GM12892 (cell line): Measurements from ENCODE around the gene SPHK2.
"Not testable (repeated sequence)": the region's sequence is repeated elsewhere in the genome, so short reads cannot be mapped to it uniquely, and the experiment has no call there.

Experiments used
- DNase-seq: peaks from one replicate; pipeline ENCODE4 v3.0.0; 2011; ENCODE audit not compliant: insufficient read length
- FAIRE-seq: peaks from 2 replicates; lab custom pipeline; 2011; peaks lifted over from hg19 to GRCh38; lab: Jason Lieb, UNC
- POLR2A ChIP-seq: IDR thresholded peaks from 2 replicates; pipeline ENCODE4 v1.6.1; 2011; ENCODE audit warnings: low read depth, low read length, control low read depth
- POLR2AphosphoS5 ChIP-seq: IDR thresholded peaks from 2 replicates; pipeline ENCODE4 v1.6.1; 2011; ENCODE audit warnings: low read depth, low read length, control low read depth
- TAF1 ChIP-seq: IDR thresholded peaks from 2 replicates; pipeline ENCODE4 v1.6.1; 2011; ENCODE audit warnings: low read depth, mild to moderate bottlenecking, control low read depth, low read length, borderline replicate concordance

Gene SPHK2

DNA sequence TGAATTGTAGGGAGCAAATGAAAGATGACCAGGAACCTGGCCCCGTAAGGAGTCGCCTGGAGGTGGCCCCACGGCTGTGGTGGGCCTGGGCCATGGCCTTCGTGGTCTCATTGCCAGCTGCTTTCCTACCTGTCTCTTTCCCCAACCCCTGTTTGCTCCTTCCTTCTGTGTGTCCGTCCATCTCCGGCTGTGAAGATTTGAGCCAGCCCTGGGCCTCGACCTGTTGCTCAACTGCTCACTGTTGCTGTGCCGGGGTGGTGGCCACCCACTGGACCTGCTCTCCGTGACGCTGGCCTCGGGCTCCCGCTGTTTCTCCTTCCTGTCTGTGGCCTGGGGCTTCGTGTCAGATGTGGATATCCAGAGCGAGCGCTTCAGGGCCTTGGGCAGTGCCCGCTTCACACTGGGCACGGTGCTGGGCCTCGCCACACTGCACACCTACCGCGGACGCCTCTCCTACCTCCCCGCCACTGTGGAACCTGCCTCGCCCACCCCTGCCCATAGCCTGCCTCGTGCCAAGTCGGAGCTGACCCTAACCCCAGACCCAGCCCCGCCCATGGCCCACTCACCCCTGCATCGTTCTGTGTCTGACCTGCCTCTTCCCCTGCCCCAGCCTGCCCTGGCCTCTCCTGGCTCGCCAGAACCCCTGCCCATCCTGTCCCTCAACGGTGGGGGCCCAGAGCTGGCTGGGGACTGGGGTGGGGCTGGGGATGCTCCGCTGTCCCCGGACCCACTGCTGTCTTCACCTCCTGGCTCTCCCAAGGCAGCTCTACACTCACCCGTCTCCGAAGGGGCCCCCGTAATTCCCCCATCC, 9.4 kb downstream of the SPHK2 start:
- TF ChIP-seq POLR2A = no peak
- no peak for TF ChIP-seq TAF1
- TF ChIP-seq POLR2AphosphoS5 = no peak
- no peak for DNase-seq
- FAIRE-seq = no peak

GRCh38 chr19:48629297-48629598, 9.9 kb downstream of the SPHK2 start:
- FAIRE-seq (no peak), DNase-seq (no peak)
- TF ChIP-seq TAF1 (no peak), POLR2AphosphoS5 (no peak), POLR2A (no peak)

DNA sequence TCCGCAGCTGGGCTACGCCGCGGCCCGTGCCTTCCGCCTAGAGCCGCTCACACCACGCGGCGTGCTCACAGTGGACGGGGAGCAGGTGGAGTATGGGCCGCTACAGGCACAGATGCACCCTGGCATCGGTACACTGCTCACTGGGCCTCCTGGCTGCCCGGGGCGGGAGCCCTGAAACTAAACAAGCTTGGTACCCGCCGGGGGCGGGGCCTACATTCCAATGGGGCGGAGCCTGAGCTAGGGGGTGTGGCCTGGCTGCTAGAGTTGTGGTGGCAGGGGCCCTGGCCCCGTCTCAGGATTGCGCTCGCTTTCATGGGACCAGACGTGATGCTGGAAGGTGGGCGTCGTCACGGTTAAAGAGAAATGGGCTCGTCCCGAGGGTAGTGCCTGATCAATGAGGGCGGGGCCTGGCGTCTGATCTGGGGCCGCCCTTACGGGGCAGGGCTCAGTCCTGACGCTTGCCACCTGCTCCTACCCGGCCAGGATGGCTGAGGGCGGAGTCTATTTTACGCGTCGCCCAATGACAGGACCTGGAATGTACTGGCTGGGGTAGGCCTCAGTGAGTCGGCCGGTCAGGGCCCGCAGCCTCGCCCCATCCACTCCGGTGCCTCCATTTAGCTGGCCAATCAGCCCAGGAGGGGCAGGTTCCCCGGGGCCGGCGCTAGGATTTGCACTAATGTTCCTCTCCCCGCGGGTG, 10.4 kb downstream of the SPHK2 start:
- peak; percentile 5 for FAIRE-seq
- no peak for TF ChIP-seq POLR2AphosphoS5
- no peak for TF ChIP-seq TAF1
- no peak; the same call in 1 of the 2 replicates for TF ChIP-seq POLR2A
- DNase-seq = no peak

- DNase-seq = no peak
- no peak for FAIRE-seq
- TF ChIP-seq TAF1 = no peak
Observed at GRCh38 chr19:48630296-48631063, 11.2 kb downstream of the SPHK2 start.

GRCh38 chr19:48631225-48631624, 11.9 kb downstream of the SPHK2 start:
- no peak for TF ChIP-seq POLR2AphosphoS5
- TF ChIP-seq TAF1 = no peak
- TF ChIP-seq POLR2A = no peak
- FAIRE-seq (no peak), DNase-seq (no peak)

- DNase-seq, FAIRE-seq: not testable (repeated sequence)
Observed at GRCh38 chr19:48632286-48632685, 13.0 kb downstream of the SPHK2 start.

- TF ChIP-seq POLR2A (no peak), POLR2AphosphoS5 (no peak), TAF1 (no peak)
- FAIRE-seq = no peak
- DNase-seq = no peak
Observed at GRCh38 chr19:48632692-48633147, 13.4 kb downstream of the SPHK2 start.

DNA sequence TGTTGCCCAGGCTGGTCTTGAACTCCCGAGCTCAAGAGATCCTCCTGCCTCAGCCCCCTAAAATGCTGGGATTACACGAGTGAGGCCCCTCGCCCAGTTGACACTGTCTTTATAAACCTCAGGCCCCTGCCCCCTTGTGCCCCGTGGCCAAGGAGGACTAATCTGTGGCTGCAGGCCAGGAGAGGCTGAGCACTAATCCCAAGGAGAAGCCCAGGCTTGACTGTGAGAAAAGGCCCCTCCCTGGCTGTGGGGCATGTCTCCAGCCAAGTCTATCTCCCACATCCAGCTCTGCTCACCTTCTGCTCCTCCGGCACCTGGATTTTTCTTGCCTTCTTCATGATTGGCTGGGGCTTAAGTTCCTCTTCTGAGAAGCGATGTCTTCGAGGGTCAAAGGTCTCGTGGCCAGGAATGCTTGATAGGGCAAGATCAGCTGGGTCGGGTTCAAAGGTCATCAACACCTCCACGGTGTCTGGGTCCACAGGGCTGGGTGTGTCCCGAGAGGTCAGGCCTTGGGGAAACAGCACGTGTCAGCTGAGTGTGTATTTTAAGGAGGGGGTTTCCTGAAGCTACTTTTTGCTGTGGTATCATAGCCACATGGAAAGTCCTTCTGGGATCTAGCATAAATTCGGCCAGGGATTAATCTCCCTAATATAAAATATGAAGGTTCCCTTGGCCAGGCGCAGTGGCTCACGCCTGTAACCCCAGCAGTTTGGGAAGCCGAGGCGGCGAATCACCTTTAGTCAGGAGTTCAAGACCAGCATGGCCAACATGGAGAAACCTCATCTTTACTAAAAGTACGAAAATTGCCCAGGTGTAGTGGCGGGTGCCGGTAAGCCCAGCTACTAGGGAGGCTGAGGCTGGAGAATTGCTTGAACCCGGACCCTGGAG, 14.1 kb downstream of the SPHK2 start:
- FAIRE-seq = no peak
- DNase-seq = no peak

DNA sequence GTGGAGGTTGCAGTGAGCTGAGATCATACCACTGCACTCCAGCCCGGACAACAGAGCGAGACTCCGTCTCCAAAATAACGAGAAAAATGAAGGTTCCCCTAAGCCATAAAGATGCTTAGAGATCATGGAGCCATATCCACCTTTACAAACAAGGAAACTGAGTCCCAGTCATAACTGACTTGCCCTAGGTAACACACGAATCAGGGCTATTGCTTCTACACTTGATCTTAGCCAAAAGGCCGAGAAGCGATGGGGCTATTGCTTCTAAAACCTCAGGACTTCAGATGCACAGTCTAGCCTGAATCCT, 14.7 kb downstream of the SPHK2 start:
- no peak for DNase-seq
- TF ChIP-seq TAF1 (no peak), POLR2A (no peak), POLR2AphosphoS5 (no peak)
- no peak for FAIRE-seq

More for the DNA sequence above, 14.1 kb downstream of the SPHK2 start:
- TF ChIP-seq POLR2AphosphoS5 = no peak
- no peak for TF ChIP-seq TAF1
- no peak for TF ChIP-seq POLR2A

- TF ChIP-seq POLR2AphosphoS5 = peak; percentile 78
- TF ChIP-seq TAF1 = 0 out of 2 replicates have a peak, but pooled peaks have one; percentile 20
- TF ChIP-seq POLR2A = peak; percentile 67; the same call in 1 of the 2 replicates
- peak; percentile 83 for DNase-seq
- peak; percentile 99 for FAIRE-seq
Observed at GRCh38 chr19:48634424-48635262, 15.3 kb downstream of the SPHK2 start.
